ENCODE data around the gene P2RX5.
"Not testable (repeated sequence)": the region's sequence is repeated elsewhere in the genome, so short reads cannot be mapped to it uniquely, and the experiment has no call there.

P2RX5 gene

GRCh38 chr17:3708366-3708765 is 12.4 kb upstream of the P2RX5 start:
- Histone ChIP-seq H3K9ac (ENCODE audit: low read depth, low read length) (no peak overlapping the region), H3K4me3 (ENCODE audit: low read length) (no peak overlapping the region), H3K27me3 (ENCODE audit: insufficient read depth, low read length) (no peaks in the 10 kb centered on the region), H3K27ac (ENCODE audit: low read length) (no peak overlapping the region), H3K9me3 (ENCODE audit: insufficient read depth, low read depth, low read length) (no peaks in the 10 kb centered on the region), H3K36me3 (ENCODE audit: insufficient read depth, low read depth, low read length) (peaks cover 16% of the 10 kb centered on the region), H3K4me1 (ENCODE audit: insufficient read depth, low read length) (no peaks in the 10 kb centered on the region)

- H3K36me3 ChIP-seq (ENCODE audit: insufficient read depth, low read depth, low read length); H3K4me1 ChIP-seq (ENCODE audit: insufficient read depth, low read length); H3K27me3 ChIP-seq (ENCODE audit: insufficient read depth, low read length); H3K27ac ChIP-seq (ENCODE audit: low read length); H3K4me3 ChIP-seq (ENCODE audit: low read length); H3K9me3 ChIP-seq (ENCODE audit: insufficient read depth, low read depth, low read length); H3K9ac ChIP-seq (ENCODE audit: low read depth, low read length): not testable (repeated sequence)
Observed at GRCh38 chr17:3705718-3705984, 9.7 kb upstream of the P2RX5 start.

GRCh38 chr17:3704931-3705717 is 9.2 kb upstream of the P2RX5 start:
- H3K9ac ChIP-seq (ENCODE audit: low read depth, low read length) = no peak overlapping the region
- no peaks in the 10 kb centered on the region for H3K36me3 ChIP-seq (ENCODE audit: insufficient read depth, low read depth, low read length)
- H3K9me3 ChIP-seq (ENCODE audit: insufficient read depth, low read depth, low read length) = no peaks in the 10 kb centered on the region
- H3K4me3 ChIP-seq (ENCODE audit: low read length) = no peak overlapping the region
- no peak overlapping the region for H3K27ac ChIP-seq (ENCODE audit: low read length)
- no peaks in the 10 kb centered on the region for H3K4me1 ChIP-seq (ENCODE audit: insufficient read depth, low read length)
- H3K27me3 ChIP-seq (ENCODE audit: insufficient read depth, low read length) = no peaks in the 10 kb centered on the region

- not testable (repeated sequence) for H3K36me3 ChIP-seq (ENCODE audit: insufficient read depth, low read depth, low read length)
Observed at GRCh38 chr17:3702041-3702539, 6.1 kb upstream of the P2RX5 start.

GRCh38 chr17:3699951-3700350 is 4.0 kb upstream of the P2RX5 start:
- H3K27ac ChIP-seq (ENCODE audit: low read length) = no peak overlapping the region
- H3K4me1 ChIP-seq (ENCODE audit: insufficient read depth, low read length) = peaks cover 3% of the 10 kb centered on the region; the same call in 1 of the 2 replicates
- H3K9ac ChIP-seq (ENCODE audit: low read depth, low read length) = no peak overlapping the region
- H3K27me3 ChIP-seq (ENCODE audit: insufficient read depth, low read length) = peaks cover 38% of the 10 kb centered on the region
- H3K4me3 ChIP-seq (ENCODE audit: low read length) = no peak overlapping the region
- no peaks in the 10 kb centered on the region for H3K9me3 ChIP-seq (ENCODE audit: insufficient read depth, low read depth, low read length)
- H3K36me3 ChIP-seq (ENCODE audit: insufficient read depth, low read depth, low read length) = no peaks in the 10 kb centered on the region

More at GRCh38 chr17:3702041-3702539, 6.1 kb upstream of the P2RX5 start:
- peaks cover 17% of the 10 kb centered on the region for H3K27me3 ChIP-seq (ENCODE audit: insufficient read depth, low read length)
- not testable (repeated sequence) for H3K9ac ChIP-seq (ENCODE audit: low read depth, low read length); H3K27ac ChIP-seq (ENCODE audit: low read length); H3K4me1 ChIP-seq (ENCODE audit: insufficient read depth, low read length); H3K9me3 ChIP-seq (ENCODE audit: insufficient read depth, low read depth, low read length); H3K4me3 ChIP-seq (ENCODE audit: low read length)

- Histone ChIP-seq H3K9ac (ENCODE audit: low read depth, low read length) (no peak overlapping the region), H3K9me3 (ENCODE audit: insufficient read depth, low read depth, low read length) (no peaks in the 10 kb centered on the region), H3K27me3 (ENCODE audit: insufficient read depth, low read length) (peaks cover 50% of the 10 kb centered on the region), H3K4me3 (ENCODE audit: low read length) (no peak overlapping the region), H3K27ac (ENCODE audit: low read length) (no peak overlapping the region), H3K4me1 (ENCODE audit: insufficient read depth, low read length) (peaks cover 6% of the 10 kb centered on the region; the same call in 1 of the 2 replicates), H3K36me3 (ENCODE audit: insufficient read depth, low read depth, low read length) (no peaks in the 10 kb centered on the region)
Observed at GRCh38 chr17:3698139-3698538, 2.2 kb upstream of the P2RX5 start.

- Histone ChIP-seq H3K27ac (ENCODE audit: low read length) (no peak overlapping the region), H3K36me3 (ENCODE audit: insufficient read depth, low read depth, low read length) (no peaks in the 10 kb centered on the region), H3K4me3 (ENCODE audit: low read length) (no peak overlapping the region), H3K9me3 (ENCODE audit: insufficient read depth, low read depth, low read length) (no peaks in the 10 kb centered on the region), H3K9ac (ENCODE audit: low read depth, low read length) (no peak overlapping the region), H3K27me3 (ENCODE audit: insufficient read depth, low read length) (peaks cover 50% of the 10 kb centered on the region), H3K4me1 (ENCODE audit: insufficient read depth, low read length) (peaks cover 6% of the 10 kb centered on the region; the same call in 1 of the 2 replicates)
Observed at GRCh38 chr17:3697103-3697476, 1.1 kb upstream of the P2RX5 start.

- H3K27ac ChIP-seq (ENCODE audit: low read length) = no peak overlapping the region
- peaks cover 6% of the 10 kb centered on the region; the same call in 1 of the 2 replicates for H3K4me1 ChIP-seq (ENCODE audit: insufficient read depth, low read length)
- H3K9ac ChIP-seq (ENCODE audit: low read depth, low read length) = no peak overlapping the region; the same call in 1 of the 2 replicates
Observed at GRCh38 chr17:3695129-3695722, 729 bp downstream of the P2RX5 start.

GRCh38 chr17:3693829-3694231 is 2.1 kb downstream of the P2RX5 start:
- H3K4me3 ChIP-seq (ENCODE audit: low read length) = no peak overlapping the region

More at GRCh38 chr17:3695129-3695722, 729 bp downstream of the P2RX5 start:
- H3K4me3 ChIP-seq (ENCODE audit: low read length) = peak overlapping the region; percentile 69
- H3K27me3 ChIP-seq (ENCODE audit: insufficient read depth, low read length) = peaks cover 50% of the 10 kb centered on the region
- no peaks in the 10 kb centered on the region for H3K9me3 ChIP-seq (ENCODE audit: insufficient read depth, low read depth, low read length)
- no peaks in the 10 kb centered on the region for H3K36me3 ChIP-seq (ENCODE audit: insufficient read depth, low read depth, low read length)

GRCh38 chr17:3693141-3693540 is 2.8 kb downstream of the P2RX5 start:
- peaks cover 6% of the 10 kb centered on the region; the same call in 1 of the 2 replicates for H3K4me1 ChIP-seq (ENCODE audit: insufficient read depth, low read length)
- no peak overlapping the region for H3K4me3 ChIP-seq (ENCODE audit: low read length)
- H3K27me3 ChIP-seq (ENCODE audit: insufficient read depth, low read length) = peaks cover 43% of the 10 kb centered on the region
- H3K9ac ChIP-seq (ENCODE audit: low read depth, low read length) = no peak overlapping the region
- no peaks in the 10 kb centered on the region for H3K36me3 ChIP-seq (ENCODE audit: insufficient read depth, low read depth, low read length)
- H3K9me3 ChIP-seq (ENCODE audit: insufficient read depth, low read depth, low read length) = no peaks in the 10 kb centered on the region
- H3K27ac ChIP-seq (ENCODE audit: low read length) = no peak overlapping the region

More at GRCh38 chr17:3693829-3694231, 2.1 kb downstream of the P2RX5 start:
- Histone ChIP-seq H3K27me3 (ENCODE audit: insufficient read depth, low read length) (peaks cover 50% of the 10 kb centered on the region), H3K9ac (ENCODE audit: low read depth, low read length) (no peak overlapping the region), H3K27ac (ENCODE audit: low read length) (no peak overlapping the region), H3K36me3 (ENCODE audit: insufficient read depth, low read depth, low read length) (no peaks in the 10 kb centered on the region), H3K9me3 (ENCODE audit: insufficient read depth, low read depth, low read length) (no peaks in the 10 kb centered on the region), H3K4me1 (ENCODE audit: insufficient read depth, low read length) (peaks cover 6% of the 10 kb centered on the region; the same call in 1 of the 2 replicates)

GRCh38 chr17:3692346-3692745 is 3.6 kb downstream of the P2RX5 start:
- Histone ChIP-seq H3K27me3 (ENCODE audit: insufficient read depth, low read length) (peaks cover 36% of the 10 kb centered on the region), H3K4me3 (ENCODE audit: low read length) (no peak overlapping the region), H3K9me3 (ENCODE audit: insufficient read depth, low read depth, low read length) (no peaks in the 10 kb centered on the region), H3K36me3 (ENCODE audit: insufficient read depth, low read depth, low read length) (no peaks in the 10 kb centered on the region), H3K27ac (ENCODE audit: low read length) (no peak overlapping the region), H3K9ac (ENCODE audit: low read depth, low read length) (no peak overlapping the region), H3K4me1 (ENCODE audit: insufficient read depth, low read length) (peaks cover 6% of the 10 kb centered on the region; the same call in 1 of the 2 replicates)

GRCh38 chr17:3691617-3692067 is 4.3 kb downstream of the P2RX5 start:
- Histone ChIP-seq H3K27ac (ENCODE audit: low read length) (no peak overlapping the region), H3K9ac (ENCODE audit: low read depth, low read length) (no peak overlapping the region), H3K4me3 (ENCODE audit: low read length) (no peak overlapping the region), H3K27me3 (ENCODE audit: insufficient read depth, low read length) (peaks cover 29% of the 10 kb centered on the region), H3K9me3 (ENCODE audit: insufficient read depth, low read depth, low read length) (no peaks in the 10 kb centered on the region), H3K4me1 (ENCODE audit: insufficient read depth, low read length) (peaks cover 6% of the 10 kb centered on the region; the same call in 1 of the 2 replicates), H3K36me3 (ENCODE audit: insufficient read depth, low read depth, low read length) (no peaks in the 10 kb centered on the region)

Data from iPS-20b (cell line).